PC-9 (cell line): ENCODE measurements around the gene DNMT3A. TPM values are rescaled to one million over a fixed set of nuclear protein-coding genes. Genes with fewer than 3 reads are reported as not detected.
A peak's percentile ranks its signal among the peaks of the same experiment; 100 is the strongest.

Source experiments
- BruUV-seq: library from RNA; stranded (reverse); fragments of 400-500 nt; replicated peaks from 2 replicates; lab custom pipeline; 2021; lab: Mats Ljungman, UMichigan
- CTCF ChIA-PET: fragments of 300-600 bp; sonication (Branson Sonifier 250); formaldehyde crosslinking; loops from one replicate; lab custom pipeline; 2022; ENCODE audit warnings: antibody characterized with exemption; lab: Charles Lee
- POLR2A ChIA-PET: fragments of 300-600 bp; sonication (Branson Sonifier 250); formaldehyde crosslinking; loops from one replicate; lab custom pipeline; 2022; ENCODE audit warnings: antibody characterized with exemption; ENCODE audit not compliant: unreplicated experiment; lab: Charles Lee
- DNase-seq, 2 experiments: peaks; one replicate each; pipeline versions ENCODE4 v3.0.0 to v3.0.0-alpha.2; 2015 to 2022; ENCODE audit warnings: mixed read lengths in 1 of 2
- H2AFZ ChIP-seq: fragments of 200-600 bp; sonication (generic); 2 replicates; pipeline ENCODE4 v1.8.1; 2017; ENCODE audit warnings: antibody characterized with exemption
- H3F3A ChIP-seq: fragments of 200-600 bp; sonication (generic); 2 replicates; pipeline ENCODE4 v1.8.1; 2017; ENCODE audit warnings: antibody characterized with exemption, mild to moderate bottlenecking, low read depth; ENCODE audit not compliant: insufficient read depth
- H3K27ac ChIP-seq: fragments of 200-600 bp; sonication (generic); 2 replicates; pipeline ENCODE4 v1.6.1; 2016; ENCODE audit warnings: mixed run types
- H3K27me3 ChIP-seq: fragments of 200-600 bp; sonication (generic); 2 replicates; pipeline ENCODE4 v1.6.1; 2016; ENCODE audit warnings: low read depth, mixed run types; ENCODE audit not compliant: insufficient read depth
- H3K36me3 ChIP-seq: fragments of 200-600 bp; sonication (generic); 2 replicates; pipeline ENCODE4 v1.6.1; 2016; ENCODE audit warnings: low read depth, mixed run types
- H3K4me1 ChIP-seq: fragments of 200-600 bp; sonication (generic); replicated peaks from 2 replicates; pipeline ENCODE4 v1.6.1; 2016; ENCODE audit warnings: mixed run types; ENCODE audit not compliant: insufficient read depth
- H3K4me2 ChIP-seq: fragments of 200-600 bp; sonication (generic); 2 replicates; pipeline ENCODE4 v1.6.1; 2017; ENCODE audit warnings: mixed run types
- H3K4me3 ChIP-seq: fragments of 200-600 bp; sonication (generic); 2 replicates; pipeline ENCODE4 v1.6.1; 2016; ENCODE audit warnings: mixed run types
- H3K79me2 ChIP-seq: fragments of 200-600 bp; sonication (generic); 2 replicates; pipeline ENCODE4 v1.6.1; 2017; ENCODE audit warnings: low read depth, mixed run types
- H3K9me2 ChIP-seq: fragments of 200-600 bp; sonication (generic); 2 replicates; pipeline ENCODE4 v1.8.1; 2017; ENCODE audit warnings: mild to moderate bottlenecking; ENCODE audit not compliant: insufficient read depth
- H3K9me3 ChIP-seq: fragments of 200-600 bp; sonication (generic); 2 replicates; pipeline ENCODE4 v1.8.1; 2016; ENCODE audit warnings: low read depth; ENCODE audit not compliant: insufficient read depth
- H4K20me1 ChIP-seq: fragments of 200-600 bp; sonication (generic); 2 replicates; pipeline ENCODE4 v1.8.1; 2017; ENCODE audit not compliant: insufficient read depth
- CTCF ChIP-seq: fragments of 200-600 bp; sonication (generic); conservative IDR thresholded peaks from 2 replicates; pipeline ENCODE4 v1.6.1; 2017; ENCODE audit warnings: mixed run types, antibody characterized with exemption, mild to moderate bottlenecking, moderate library complexity
- EZH2 ChIP-seq: fragments of 200-600 bp; sonication (generic); IDR thresholded peaks from 2 replicates; pipeline ENCODE4 v1.8.0; 2017; ENCODE audit warnings: antibody characterized with exemption, low read depth
- intact Hi-C: fragments of 100-400 bp; cut with micrococcal nuclease; formaldehyde crosslinking; loops from one replicate; pipeline ENCODE4 v1.10.0; 2022; ENCODE audit not compliant: unreplicated experiment
- microRNA-seq: library from miRNA; unstranded; fragments of <30 nt; microRNA quantifications from one replicate; pipeline ENCODE4 v1.2.0, GENCODE V29; 2021; ENCODE audit warnings: borderline number of aligned reads, borderline replicate concordance
- total RNA-seq: library from RNA; stranded (reverse); gene quantifications from 2 replicates; pipeline ENCODE4 v1.2.3, GENCODE V29; 2021

DNMT3A gene
- total RNA-seq, 1 experiment from 2014 or later: 38.9 TPM

- H3K4me2 ChIP-seq: no peak overlapping the region
- H3K79me2 ChIP-seq: no peaks in the 10 kb centered on the region
- no peaks in the 10 kb centered on the region for H3K36me3 ChIP-seq
- ChIA-PET POLR2A (interaction anchor here (0.6 kb wide), 1 partner anchor 322 kb away, joined by 8 read pairs; no protein-coding TSS in a partner anchor), CTCF (no interaction called here)
- no peak overlapping the region for H3K4me3 ChIP-seq
- TF ChIP-seq CTCF (no peak), EZH2 (no peak)
- no peaks in the 10 kb centered on the region for H4K20me1 ChIP-seq
- DNase-seq: no peak
- no peak overlapping the region for H2AFZ ChIP-seq
- BruUV-seq: no TSS peak
- no peaks in the 10 kb centered on the region for H3F3A ChIP-seq
- H3K9me3 ChIP-seq: 0 out of 2 replicates have a peak, but pooled peaks cover 3% of the 10 kb centered on the region
- H3K9me2 ChIP-seq: no peaks in the 10 kb centered on the region
- peaks cover 58% of the 10 kb centered on the region for H3K27me3 ChIP-seq
- intact Hi-C loops: no loop called here
- no peak overlapping the region for H3K27ac ChIP-seq
- peaks cover under 1% of the 10 kb centered on the region; the same call in 1 of the 2 replicates for H3K4me1 ChIP-seq
Measured at GRCh38 chr2:25178976-25179375, 162.7 kb downstream of the DNMT3A start.

Small RNAs within 50 kb of the gene (microRNA-seq; reads per million reads assigned to microRNA genes)
- gene MIR1301: 110 reads per million, percentile 51 among the genes with 10 or more reads in this experiment

Other genes with a start within 250 kb of the DNMT3A start
- not detected in 2 replicates for gene POMC, start 173.3 kb downstream of the DNMT3A start, total RNA-seq